ENCODE data around the gene EML4. TPM values are rescaled to one million over a fixed set of nuclear protein-coding genes. Genes with fewer than 3 reads are reported as not detected.

The EML4 gene
- total RNA-seq, 2 experiments from 2014 or later, result 37.1 to 43.2 TPM

DNA sequence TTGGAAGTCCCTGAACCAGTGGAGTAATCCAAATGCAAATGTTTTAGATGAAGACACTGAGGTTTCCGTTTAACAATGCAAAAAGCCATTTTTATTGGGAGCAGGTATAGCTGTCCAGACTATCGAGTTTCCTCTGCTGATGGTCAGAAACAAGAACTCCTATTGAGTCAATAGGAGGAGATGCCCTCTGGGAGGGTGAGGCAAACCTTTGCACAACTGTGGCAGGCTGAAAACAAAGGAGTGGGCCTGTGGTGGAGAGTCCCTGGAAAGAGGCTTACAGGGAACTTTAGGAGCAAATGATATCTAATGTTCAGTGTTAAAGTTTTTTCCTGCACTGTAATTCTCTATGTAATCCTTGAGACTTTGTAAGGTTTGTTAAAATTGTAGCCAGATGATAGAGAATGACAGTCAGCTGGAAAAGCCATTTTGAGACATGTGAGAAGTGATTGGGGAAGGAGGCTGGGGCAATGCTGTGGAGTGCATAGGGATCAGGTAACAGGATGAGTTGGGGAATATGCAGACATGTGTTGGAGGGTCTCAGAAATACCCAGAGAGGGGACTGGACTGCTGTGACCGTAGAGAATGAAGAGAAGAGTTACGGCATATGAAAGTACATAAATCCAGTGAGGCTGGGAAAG lies 15.1 kb upstream of the EML4 start:
- no peak for DNase-seq (ENCODE audit: low spot score)
- POLR2A ChIA-PET, result no interaction called here
- H3K27ac ChIP-seq (ENCODE audit: low read depth, low read length, poor library complexity, severe bottlenecking), result no peak overlapping the region
- H3K4me3 ChIP-seq (ENCODE audit: low read depth, low read length, poor library complexity, severe bottlenecking), result no peak overlapping the region
- no peaks in the 10 kb centered on the region for H3K9me3 ChIP-seq (ENCODE audit: low read length)
- H3K36me3 ChIP-seq (ENCODE audit: insufficient read depth, low read length), result no peaks in the 10 kb centered on the region
- no peak overlapping the region for H2AFZ ChIP-seq (ENCODE audit: low read length)
- H3K79me2 ChIP-seq (ENCODE audit: insufficient read depth, low read depth, low read length), result no peaks in the 10 kb centered on the region
- no peak overlapping the region for H3K4me2 ChIP-seq (ENCODE audit: low read length)
- no peaks in the 10 kb centered on the region for H3K9me2 ChIP-seq (ENCODE audit: insufficient read depth, low read length)
- BruUV-seq (replicated peaks), result no TSS peak
- intact Hi-C loops (cut with micrococcal nuclease; ENCODE audit: unreplicated experiment), result no loop called here
- no peaks in the 10 kb centered on the region for H3K4me1 ChIP-seq (ENCODE audit: insufficient read depth, low read length, poor library complexity, severe bottlenecking)
- no peak for TF ChIP-seq CTCF (conservative IDR thresholded peaks at IDR 0.05; ENCODE audit: low read length)
- TF ChIP-seq EZH2phosphoT487 (IDR thresholded peaks at IDR 0.05; ENCODE audit: borderline replicate concordance, low read depth, low read length), result no peak
- no peaks in the 10 kb centered on the region for H4K20me1 ChIP-seq (ENCODE audit: insufficient read depth, low read length)
- CTCF ChIA-PET (ENCODE audit: unreplicated experiment), result no interaction called here

DNA sequence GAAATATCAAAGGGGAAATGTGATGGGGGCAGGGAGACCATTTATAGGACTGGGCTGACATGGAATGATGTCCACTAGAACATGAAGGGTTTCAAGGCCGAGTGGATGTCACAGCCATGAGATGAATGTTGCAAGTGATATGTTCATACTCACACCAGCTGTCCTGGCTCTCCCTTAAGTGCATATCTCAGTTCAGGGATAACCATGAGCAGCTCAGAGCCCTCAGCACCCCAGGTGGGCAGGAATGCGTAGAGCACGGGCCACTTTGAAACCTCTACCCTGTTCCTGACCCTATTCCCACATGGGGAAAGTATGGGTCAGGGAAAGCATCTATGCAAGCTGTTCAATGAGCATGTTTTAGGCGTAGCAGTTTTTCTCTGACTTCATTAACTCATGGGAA lies 12.4 kb upstream of the EML4 start:
- intact Hi-C loops (cut with micrococcal nuclease; ENCODE audit: unreplicated experiment), result no loop called here
- Histone ChIP-seq H4K20me1 (ENCODE audit: insufficient read depth, low read length) (no peaks in the 10 kb centered on the region), H3K4me2 (ENCODE audit: low read length) (no peak overlapping the region), H3K9me3 (ENCODE audit: low read length) (no peaks in the 10 kb centered on the region), H2AFZ (ENCODE audit: low read length) (no peak overlapping the region), H3K36me3 (ENCODE audit: insufficient read depth, low read length) (no peaks in the 10 kb centered on the region), H3K4me1 (ENCODE audit: insufficient read depth, low read length, poor library complexity, severe bottlenecking) (no peaks in the 10 kb centered on the region), H3K4me3 (ENCODE audit: low read depth, low read length, poor library complexity, severe bottlenecking) (no peak overlapping the region), H3K27ac (ENCODE audit: low read depth, low read length, poor library complexity, severe bottlenecking) (no peak overlapping the region), H3K9me2 (ENCODE audit: insufficient read depth, low read length) (no peaks in the 10 kb centered on the region), H3K79me2 (ENCODE audit: insufficient read depth, low read depth, low read length) (no peaks in the 10 kb centered on the region)
- no TSS peak for BruUV-seq (replicated peaks)
- TF ChIP-seq CTCF (conservative IDR thresholded peaks at IDR 0.05; ENCODE audit: low read length) (no peak), EZH2phosphoT487 (IDR thresholded peaks at IDR 0.05; ENCODE audit: borderline replicate concordance, low read depth, low read length) (no peak)
- ChIA-PET CTCF (ENCODE audit: unreplicated experiment) (no interaction called here), POLR2A (interaction anchor here (0.8 kb wide), 1 partner anchor 24 kb away, joined by 3 read pairs; no protein-coding TSS in a partner anchor)
- no peak for DNase-seq (ENCODE audit: low spot score)

GRCh38 chr2:42161444-42161843 lies 7.7 kb upstream of the EML4 start:
- no peaks in the 10 kb centered on the region for H3K9me2 ChIP-seq (ENCODE audit: insufficient read depth, low read length)
- DNase-seq (ENCODE audit: low spot score), result no peak
- ChIA-PET POLR2A (no interaction called here), CTCF (ENCODE audit: unreplicated experiment) (no interaction called here)
- no peak for TF ChIP-seq EZH2phosphoT487 (IDR thresholded peaks at IDR 0.05; ENCODE audit: borderline replicate concordance, low read depth, low read length)
- TF ChIP-seq CTCF (conservative IDR thresholded peaks at IDR 0.05; ENCODE audit: low read length), result no peak
- H4K20me1 ChIP-seq (ENCODE audit: insufficient read depth, low read length), result no peaks in the 10 kb centered on the region
- BruUV-seq (replicated peaks), result no TSS peak
- H3K36me3 ChIP-seq (ENCODE audit: insufficient read depth, low read length), result no peaks in the 10 kb centered on the region
- H3K4me1 ChIP-seq (ENCODE audit: insufficient read depth, low read length, poor library complexity, severe bottlenecking), result no peaks in the 10 kb centered on the region
- no peaks in the 10 kb centered on the region for H3K9me3 ChIP-seq (ENCODE audit: low read length)
- no peaks in the 10 kb centered on the region for H3K79me2 ChIP-seq (ENCODE audit: insufficient read depth, low read depth, low read length)
- no peak overlapping the region for H2AFZ ChIP-seq (ENCODE audit: low read length)
- H3K4me2 ChIP-seq (ENCODE audit: low read length), result no peak overlapping the region
- no peak overlapping the region for H3K27ac ChIP-seq (ENCODE audit: low read depth, low read length, poor library complexity, severe bottlenecking)
- intact Hi-C loops (cut with micrococcal nuclease; ENCODE audit: unreplicated experiment), result no loop called here
- H3K4me3 ChIP-seq (ENCODE audit: low read depth, low read length, poor library complexity, severe bottlenecking), result no peak overlapping the region
